ENCODE data around the gene LYZ. TPM values are rescaled to one million over a fixed set of nuclear protein-coding genes. Genes with fewer than 3 reads are reported as not detected.
A peak's percentile ranks its signal among the peaks of the same experiment; 100 is the strongest.

The LYZ gene
- total and polyA plus RNA-seq, 9 of the 15 experiments (the other 6 are each of a cell fraction or from before 2014, with no cell fraction given) = 27.2 to 96.3 (median 42.1) TPM

- TF ChIP-seq, protein P1, sequence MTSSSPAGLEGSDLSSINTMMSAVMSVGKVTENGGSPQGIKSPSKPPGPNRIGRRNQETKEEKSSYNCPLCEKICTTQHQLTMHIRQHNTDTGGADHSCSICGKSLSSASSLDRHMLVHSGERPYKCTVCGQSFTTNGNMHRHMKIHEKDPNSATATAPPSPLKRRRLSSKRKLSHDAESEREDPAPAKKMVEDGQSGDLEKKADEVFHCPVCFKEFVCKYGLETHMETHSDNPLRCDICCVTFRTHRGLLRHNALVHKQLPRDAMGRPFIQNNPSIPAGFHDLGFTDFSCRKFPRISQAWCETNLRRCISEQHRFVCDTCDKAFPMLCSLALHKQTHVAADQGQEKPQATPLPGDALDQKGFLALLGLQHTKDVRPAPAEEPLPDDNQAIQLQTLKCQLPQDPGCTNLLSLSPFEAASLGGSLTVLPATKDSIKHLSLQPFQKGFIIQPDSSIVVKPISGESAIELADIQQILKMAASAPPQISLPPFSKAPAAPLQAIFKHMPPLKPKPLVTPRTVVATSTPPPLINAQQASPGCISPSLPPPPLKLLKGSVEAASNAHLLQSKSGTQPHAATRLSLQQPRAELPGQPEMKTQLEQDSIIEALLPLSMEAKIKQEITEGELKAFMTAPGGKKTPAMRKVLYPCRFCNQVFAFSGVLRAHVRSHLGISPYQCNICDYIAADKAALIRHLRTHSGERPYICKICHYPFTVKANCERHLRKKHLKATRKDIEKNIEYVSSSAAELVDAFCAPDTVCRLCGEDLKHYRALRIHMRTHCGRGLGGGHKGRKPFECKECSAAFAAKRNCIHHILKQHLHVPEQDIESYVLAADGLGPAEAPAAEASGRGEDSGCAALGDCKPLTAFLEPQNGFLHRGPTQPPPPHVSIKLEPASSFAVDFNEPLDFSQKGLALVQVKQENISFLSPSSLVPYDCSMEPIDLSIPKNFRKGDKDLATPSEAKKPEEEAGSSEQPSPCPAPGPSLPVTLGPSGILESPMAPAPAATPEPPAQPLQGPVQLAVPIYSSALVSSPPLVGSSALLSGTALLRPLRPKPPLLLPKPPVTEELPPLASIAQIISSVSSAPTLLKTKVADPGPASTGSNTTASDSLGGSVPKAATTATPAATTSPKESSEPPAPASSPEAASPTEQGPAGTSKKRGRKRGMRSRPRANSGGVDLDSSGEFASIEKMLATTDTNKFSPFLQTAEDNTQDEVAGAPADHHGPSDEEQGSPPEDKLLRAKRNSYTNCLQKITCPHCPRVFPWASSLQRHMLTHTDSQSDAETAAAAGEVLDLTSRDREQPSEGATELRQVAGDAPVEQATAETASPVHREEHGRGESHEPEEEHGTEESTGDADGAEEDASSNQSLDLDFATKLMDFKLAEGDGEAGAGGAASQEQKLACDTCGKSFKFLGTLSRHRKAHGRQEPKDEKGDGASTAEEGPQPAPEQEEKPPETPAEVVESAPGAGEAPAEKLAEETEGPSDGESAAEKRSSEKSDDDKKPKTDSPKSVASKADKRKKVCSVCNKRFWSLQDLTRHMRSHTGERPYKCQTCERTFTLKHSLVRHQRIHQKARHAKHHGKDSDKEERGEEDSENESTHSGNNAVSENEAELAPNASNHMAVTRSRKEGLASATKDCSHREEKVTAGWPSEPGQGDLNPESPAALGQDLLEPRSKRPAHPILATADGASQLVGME (CRISPR knock-in tag; IDR thresholded peaks at IDR 0.05) = no peak
- peak; percentile 91 for TF ChIP-seq ZEB2 (IDR thresholded peaks at IDR 0.05)
- no peak for TF ChIP-seq ZSCAN32 (CRISPR knock-in tag; IDR thresholded peaks at IDR 0.05)
- TF ChIP-seq ZNF707 (CRISPR knock-in tag; conservative IDR thresholded peaks at IDR 0.05) = no peak
- peak in 1 of 2 experiments; percentile 63; a peak in 1 of 4 replicates for TF ChIP-seq RCOR1 (IDR thresholded peaks at IDR 0.05; ENCODE audit: borderline replicate concordance in 1 of 2, low read depth in 2 of 2, low read length in 2 of 2)
- TF ChIP-seq MXI1 (IDR thresholded peaks at IDR 0.05; ENCODE audit: low read depth, low read length) = no peak
- no peak for TF ChIP-seq ZNF57 (CRISPR knock-in tag; IDR thresholded peaks at IDR 0.05)
- TF ChIP-seq CREB1 (IDR thresholded peaks at IDR 0.05) = no peak
- TF ChIP-seq CREB1 (CRISPR knock-in tag; IDR thresholded peaks at IDR 0.05) = no peak
- no peak for TF ChIP-seq TCF7L2 (IDR thresholded peaks at IDR 0.05; ENCODE audit: low read depth, low read length)
- no peak for TF ChIP-seq PRDM10 (IDR thresholded peaks at IDR 0.05; ENCODE audit: partially characterized antibody)
- no peak for TF ChIP-seq E4F1 (CRISPR knock-in tag; IDR thresholded peaks at IDR 0.05; ENCODE audit: borderline replicate concordance)
- TF ChIP-seq, protein P2, sequence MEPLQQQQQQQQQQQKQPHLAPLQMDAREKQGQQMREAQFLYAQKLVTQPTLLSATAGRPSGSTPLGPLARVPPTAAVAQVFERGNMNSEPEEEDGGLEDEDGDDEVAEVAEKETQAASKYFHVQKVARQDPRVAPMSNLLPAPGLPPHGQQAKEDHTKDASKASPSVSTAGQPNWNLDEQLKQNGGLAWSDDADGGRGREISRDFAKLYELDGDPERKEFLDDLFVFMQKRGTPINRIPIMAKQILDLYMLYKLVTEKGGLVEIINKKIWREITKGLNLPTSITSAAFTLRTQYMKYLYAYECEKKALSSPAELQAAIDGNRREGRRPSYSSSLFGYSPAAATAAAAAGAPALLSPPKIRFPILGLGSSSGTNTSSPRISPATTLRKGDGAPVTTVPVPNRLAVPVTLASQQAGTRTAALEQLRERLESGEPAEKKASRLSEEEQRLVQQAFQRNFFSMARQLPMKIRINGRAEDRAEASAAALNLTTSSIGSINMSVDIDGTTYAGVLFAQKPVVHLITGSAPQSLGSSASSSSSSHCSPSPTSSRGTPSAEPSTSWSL (CRISPR knock-in tag; IDR thresholded peaks at IDR 0.05; ENCODE audit: borderline replicate concordance) = no peak
Observed at GRCh38 chr12:69330475-69331473, 17.4 kb upstream of the LYZ start (continued).
